ENCODE results near the gene MFAP5.
A peak's percentile ranks its signal among the peaks of the same experiment; 100 is the strongest.

The MFAP5 gene

DNA sequence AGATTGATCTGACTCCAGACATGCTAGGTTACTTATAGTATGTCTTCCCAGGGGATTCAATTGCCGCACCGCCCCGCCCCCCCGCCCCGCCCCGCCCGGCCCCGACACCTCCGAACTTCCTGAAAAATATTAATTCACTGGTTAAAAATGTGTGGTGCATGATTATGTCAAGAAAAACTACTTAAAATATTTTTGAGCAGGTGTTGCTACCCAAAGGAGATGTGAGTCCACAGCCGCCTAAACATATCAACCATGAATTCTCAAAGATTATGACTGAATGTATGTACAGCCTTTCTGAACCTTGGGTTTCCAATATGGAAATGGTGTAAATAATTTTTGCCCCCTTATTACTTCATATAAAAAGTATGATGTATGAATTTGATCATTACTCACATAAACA, 32.5 kb upstream of the MFAP5 start:
- Mint-ChIP-seq H3K9me3 (no peaks in the 10 kb centered on the region), H3K27ac (peak overlapping the region in 1 of 3 experiments; percentile 46), H3K4me3 (no peak overlapping the region), H3K27me3 (ENCODE audit: low read depth) (no peaks in the 10 kb centered on the region), H3K36me3 (ENCODE audit: low read depth) (no peaks in the 10 kb centered on the region), H3K4me1 (peaks cover 48% of the 10 kb centered on the region)
- TF ChIP-seq, protein P1, sequence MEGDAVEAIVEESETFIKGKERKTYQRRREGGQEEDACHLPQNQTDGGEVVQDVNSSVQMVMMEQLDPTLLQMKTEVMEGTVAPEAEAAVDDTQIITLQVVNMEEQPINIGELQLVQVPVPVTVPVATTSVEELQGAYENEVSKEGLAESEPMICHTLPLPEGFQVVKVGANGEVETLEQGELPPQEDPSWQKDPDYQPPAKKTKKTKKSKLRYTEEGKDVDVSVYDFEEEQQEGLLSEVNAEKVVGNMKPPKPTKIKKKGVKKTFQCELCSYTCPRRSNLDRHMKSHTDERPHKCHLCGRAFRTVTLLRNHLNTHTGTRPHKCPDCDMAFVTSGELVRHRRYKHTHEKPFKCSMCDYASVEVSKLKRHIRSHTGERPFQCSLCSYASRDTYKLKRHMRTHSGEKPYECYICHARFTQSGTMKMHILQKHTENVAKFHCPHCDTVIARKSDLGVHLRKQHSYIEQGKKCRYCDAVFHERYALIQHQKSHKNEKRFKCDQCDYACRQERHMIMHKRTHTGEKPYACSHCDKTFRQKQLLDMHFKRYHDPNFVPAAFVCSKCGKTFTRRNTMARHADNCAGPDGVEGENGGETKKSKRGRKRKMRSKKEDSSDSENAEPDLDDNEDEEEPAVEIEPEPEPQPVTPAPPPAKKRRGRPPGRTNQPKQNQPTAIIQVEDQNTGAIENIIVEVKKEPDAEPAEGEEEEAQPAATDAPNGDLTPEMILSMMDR (IDR thresholded peaks at IDR 0.05; ENCODE audit: unreplicated experiment in 3 of 3), result no peak

DNA sequence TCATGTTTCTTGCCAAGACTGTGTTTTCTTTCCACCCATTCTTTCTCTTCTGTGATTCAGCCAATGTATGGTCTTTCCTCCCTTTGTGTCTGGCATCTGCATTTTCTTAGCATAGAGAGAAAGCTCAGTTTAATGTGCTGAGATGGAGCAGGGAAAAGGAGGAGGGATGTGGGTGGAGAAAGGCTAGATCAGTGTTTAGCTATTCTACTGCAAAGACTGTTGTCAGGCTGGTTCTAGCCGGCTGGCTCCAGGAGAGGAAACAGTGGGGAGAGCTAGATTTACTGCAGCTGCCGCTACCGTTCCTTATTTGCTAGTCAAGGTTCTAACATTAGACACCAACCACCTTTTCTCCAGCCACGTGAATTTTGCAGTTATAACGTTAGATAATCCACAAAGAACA, 29.9 kb upstream of the MFAP5 start:
- TF ChIP-seq, protein P1 (IDR thresholded peaks at IDR 0.05; ENCODE audit: unreplicated experiment in 3 of 3), result no peak
- Mint-ChIP-seq H3K4me1 (peaks cover 51% of the 10 kb centered on the region), H3K9me3 (no peaks in the 10 kb centered on the region), H3K4me3 (peak overlapping the region; percentile 3 to 57 (median 39)), H3K36me3 (ENCODE audit: low read depth) (no peaks in the 10 kb centered on the region), H3K27ac (peak overlapping the region; percentile 97 to 99 (median 97)), H3K27me3 (ENCODE audit: low read depth) (no peaks in the 10 kb centered on the region)

DNA sequence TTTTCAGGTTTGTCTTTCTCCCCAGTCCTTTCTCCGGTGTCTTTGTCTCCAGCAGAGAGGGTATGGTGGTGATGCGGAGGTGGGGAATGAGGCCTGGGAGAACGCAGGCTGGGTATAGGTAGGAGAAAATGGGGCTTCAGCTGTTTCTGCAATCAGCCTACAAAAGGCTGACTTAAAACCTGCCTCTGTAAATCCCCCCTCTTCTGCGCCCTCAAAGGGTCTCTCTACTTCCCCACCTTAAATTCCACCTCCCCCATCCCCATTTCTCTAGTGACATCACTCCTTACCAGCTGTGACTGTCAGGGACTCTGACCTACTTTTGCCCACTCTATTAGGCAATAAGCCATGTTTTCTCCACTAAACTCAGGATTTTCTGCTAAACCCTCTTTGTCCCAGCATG, 27.1 kb upstream of the MFAP5 start:
- Mint-ChIP-seq H3K4me1 (peaks cover 33% of the 10 kb centered on the region), H3K9me3 (no peaks in the 10 kb centered on the region), H3K27ac (peak overlapping the region; percentile 87 to 90 (median 89)), H3K36me3 (ENCODE audit: low read depth) (no peaks in the 10 kb centered on the region), H3K27me3 (ENCODE audit: low read depth) (no peaks in the 10 kb centered on the region), H3K4me3 (peak overlapping the region in 1 of 3 experiments; percentile 42)
- TF ChIP-seq, protein P1 (IDR thresholded peaks at IDR 0.05; ENCODE audit: unreplicated experiment in 3 of 3), result no peak

DNA sequence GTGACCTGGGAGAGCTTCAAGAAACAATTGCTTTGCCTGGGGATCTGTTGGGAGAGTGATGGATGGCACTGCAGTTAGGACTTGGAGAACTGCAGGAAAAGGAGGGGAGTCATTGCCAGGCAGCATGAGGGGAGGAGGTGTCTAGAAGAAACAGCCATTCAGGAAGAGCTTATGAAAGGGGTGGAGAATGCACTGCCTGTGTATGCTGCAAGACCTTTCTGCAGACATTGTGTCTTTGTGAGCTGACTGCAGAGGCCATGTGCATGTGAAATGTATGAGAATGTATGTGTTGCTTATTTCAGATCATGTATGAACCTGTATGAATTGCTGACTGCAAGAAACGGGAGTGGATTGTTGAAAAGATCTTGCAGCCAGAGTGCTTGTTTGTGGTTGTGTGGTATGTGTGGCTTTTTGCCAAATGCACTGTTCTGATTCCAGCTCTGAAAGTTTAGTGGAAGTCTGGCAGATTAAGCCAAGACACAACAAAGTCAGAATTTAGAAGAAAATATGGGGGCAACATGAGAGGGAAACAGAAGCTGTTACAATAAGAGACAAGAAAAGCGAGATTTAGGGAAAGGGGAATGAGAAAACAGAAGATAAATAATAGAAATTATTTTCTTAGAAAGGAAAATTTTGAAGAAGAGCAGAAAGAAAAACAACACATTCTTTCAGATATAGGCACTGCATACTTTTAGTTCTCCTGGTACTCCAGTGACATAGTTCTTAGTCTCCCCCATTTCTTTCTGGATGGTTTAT, 25.4 kb upstream of the MFAP5 start:
- Mint-ChIP-seq H3K4me1 (peaks cover 30% of the 10 kb centered on the region), H3K27me3 (ENCODE audit: low read depth) (no peaks in the 10 kb centered on the region), H3K27ac (no peak overlapping the region), H3K9me3 (no peaks in the 10 kb centered on the region), H3K4me3 (no peak overlapping the region), H3K36me3 (ENCODE audit: low read depth) (no peaks in the 10 kb centered on the region)
- TF ChIP-seq, protein P1 (IDR thresholded peaks at IDR 0.05; ENCODE audit: unreplicated experiment in 3 of 3), result no peak

DNA sequence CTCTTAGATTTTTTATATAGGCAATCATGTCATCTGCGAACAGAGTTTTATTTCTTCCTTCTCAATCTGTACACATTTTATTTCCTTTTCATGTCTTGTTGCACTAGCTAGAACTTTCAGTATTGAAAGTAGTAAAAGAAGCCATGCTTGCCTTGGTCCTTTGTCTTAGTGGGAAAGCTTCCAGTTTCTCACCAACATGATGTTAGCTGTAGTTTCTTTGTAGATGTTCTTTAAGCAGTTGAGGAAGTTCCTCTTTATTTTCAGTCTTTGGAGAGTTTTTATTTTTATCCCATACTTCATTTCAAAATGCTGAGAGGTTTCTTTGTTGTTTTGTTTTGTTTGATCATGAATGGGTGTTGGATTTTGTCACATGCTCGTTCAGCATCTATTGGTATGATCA, 22.4 kb upstream of the MFAP5 start:
- H3K4me3 Mint-ChIP-seq, result no peak overlapping the region
- TF ChIP-seq, protein P1 (IDR thresholded peaks at IDR 0.05; ENCODE audit: unreplicated experiment in 3 of 3), result no peak
- no peaks in the 10 kb centered on the region for H3K27me3 Mint-ChIP-seq (ENCODE audit: low read depth)
- peaks cover 18% of the 10 kb centered on the region for H3K4me1 Mint-ChIP-seq
- no peaks in the 10 kb centered on the region for H3K9me3 Mint-ChIP-seq
- no peaks in the 10 kb centered on the region for H3K36me3 Mint-ChIP-seq (ENCODE audit: low read depth)
- H3K27ac Mint-ChIP-seq, result peak overlapping the region in 1 of 3 experiments; percentile 10

Data from nephron (organoid).